H9 (cell line): ENCODE measurements around the gene PPL. TPM values are rescaled to one million over a fixed set of nuclear protein-coding genes. Genes with fewer than 3 reads are reported as not detected.

Experiments used
- DNase-seq: peaks from one replicate; pipeline ENCODE4 v3.0.0-alpha.2; 2017
- H2AFZ ChIP-seq: one replicate; pipeline ENCODE4 v1.6.1; 2013; ENCODE audit warnings: mild to moderate bottlenecking, low read length, control low read depth, moderate library complexity
- H2AK5ac ChIP-seq: 2 replicates; pipeline ENCODE4 v1.6.1; 2013; ENCODE audit warnings: low read length, control low read depth, mixed read lengths; ENCODE audit not compliant: insufficient read length
- H2BK120ac ChIP-seq: one replicate; pipeline ENCODE4 v1.6.1; 2013; ENCODE audit warnings: low read depth, mild to moderate bottlenecking, low read length, control low read depth, inconsistent platforms; ENCODE audit not compliant: poor library complexity, severe bottlenecking
- H2BK12ac ChIP-seq: 2 replicates; pipeline ENCODE4 v1.6.1; 2013; ENCODE audit warnings: low read length, control low read depth, mixed read lengths, low read depth; ENCODE audit not compliant: insufficient read length
- H2BK15ac ChIP-seq: 2 replicates; pipeline ENCODE4 v1.6.1; 2013; ENCODE audit warnings: low read depth, low read length, control low read depth
- H2BK20ac ChIP-seq: one replicate; pipeline ENCODE4 v1.6.1; 2013; ENCODE audit warnings: low read depth, mild to moderate bottlenecking, low read length, control low read depth, inconsistent platforms; ENCODE audit not compliant: poor library complexity, severe bottlenecking
- H2BK5ac ChIP-seq: 2 replicates; pipeline ENCODE4 v1.6.1; 2013; ENCODE audit warnings: low read length, control low read depth, mixed read lengths; ENCODE audit not compliant: insufficient read length
- H3K14ac ChIP-seq: 2 replicates; pipeline ENCODE4 v1.6.1; 2013; ENCODE audit warnings: low read length, control low read depth; ENCODE audit not compliant: insufficient read depth
- H3K18ac ChIP-seq: 2 replicates; pipeline ENCODE4 v1.6.1; 2013; ENCODE audit warnings: low read depth, mild to moderate bottlenecking, mixed read lengths, low read length, control low read depth; ENCODE audit not compliant: insufficient read length
- H3K23ac ChIP-seq: 2 replicates; pipeline ENCODE4 v1.6.1; 2013; ENCODE audit warnings: low read length, control low read depth, mixed read lengths, low read depth; ENCODE audit not compliant: insufficient read length
- H3K23me2 ChIP-seq: 2 replicates; pipeline ENCODE4 v1.6.1; 2013; ENCODE audit warnings: low read depth, mild to moderate bottlenecking, mixed read lengths, low read length, control low read depth; ENCODE audit not compliant: insufficient read length, poor library complexity, severe bottlenecking
- H3K27ac ChIP-seq: 2 replicates; pipeline ENCODE4 v1.5.1; 2013; ENCODE audit warnings: low read length, control low read depth, mixed read lengths, low read depth; ENCODE audit not compliant: insufficient read length
- H3K27me3 ChIP-seq: 2 replicates; pipeline ENCODE4 v1.6.1; 2013; ENCODE audit warnings: low read length, control low read depth, inconsistent platforms; ENCODE audit not compliant: insufficient read depth
- H3K4ac ChIP-seq: 2 replicates; pipeline ENCODE4 v1.6.1; 2013; ENCODE audit warnings: low read depth, mild to moderate bottlenecking, control low read depth, inconsistent platforms, low read length, moderate library complexity
- H3K4me1 ChIP-seq: 2 replicates; pipeline ENCODE4 v1.6.1; 2013; ENCODE audit warnings: low read length, control low read depth, inconsistent platforms; ENCODE audit not compliant: insufficient read depth
- H3K4me2 ChIP-seq: 2 replicates; pipeline ENCODE4 v1.6.1; 2013; ENCODE audit warnings: low read length, control low read depth, mixed read lengths; ENCODE audit not compliant: insufficient read length, insufficient read depth
- H3K56ac ChIP-seq: 2 replicates; pipeline ENCODE4 v1.6.1; 2013; ENCODE audit warnings: low read depth, mild to moderate bottlenecking, mixed read lengths, low read length, control low read depth; ENCODE audit not compliant: insufficient read length
- H3K79me1 ChIP-seq: 2 replicates; pipeline ENCODE4 v1.6.1; 2013; ENCODE audit warnings: low read depth, mild to moderate bottlenecking, moderate library complexity, low read length, control low read depth, inconsistent platforms; ENCODE audit not compliant: insufficient read depth, poor library complexity, severe bottlenecking
- H3K79me2 ChIP-seq: 2 replicates; pipeline ENCODE4 v1.6.1; 2013; ENCODE audit warnings: low read length, control low read depth, inconsistent platforms; ENCODE audit not compliant: insufficient read depth
- H3K9ac ChIP-seq: 2 replicates; pipeline ENCODE4 v1.6.1; 2013; ENCODE audit warnings: low read length, control low read depth, mixed read lengths; ENCODE audit not compliant: insufficient read length; ENCODE audit errors: extremely low read depth
- H3K9me3 ChIP-seq: one replicate; pipeline ENCODE4 v1.6.1; 2013; ENCODE audit warnings: low read depth, low read length, inconsistent platforms; ENCODE audit not compliant: control insufficient read depth
- H3T11ph ChIP-seq: one replicate; pipeline ENCODE4 v1.6.1; 2013; ENCODE audit warnings: mild to moderate bottlenecking, low read length, control low read depth, inconsistent platforms
- H4K20me1 ChIP-seq: one replicate; pipeline ENCODE4 v1.6.1; 2013; ENCODE audit not compliant: control insufficient read depth, insufficient read length, insufficient read depth
- H4K5ac ChIP-seq: 2 replicates; pipeline ENCODE4 v1.6.1; 2013; ENCODE audit warnings: low read depth, mild to moderate bottlenecking, mixed read lengths, low read length, control low read depth; ENCODE audit not compliant: insufficient read length
- H4K8ac ChIP-seq: replicated peaks from 2 replicates; pipeline ENCODE4 v1.6.1; 2013; ENCODE audit warnings: low read length, control low read depth, mixed read lengths, low read depth; ENCODE audit not compliant: insufficient read length
- H4K91ac ChIP-seq: 2 replicates; pipeline ENCODE4 v1.6.1; 2013; ENCODE audit warnings: low read depth, mild to moderate bottlenecking, moderate library complexity, mixed read lengths, low read length, control low read depth; ENCODE audit not compliant: insufficient read length
- H3K27ac Mint-ChIP-seq, 3 experiments: 2 replicates in 2 of 3; 3 replicates in 1 of 3; pipeline ENCODE4 v1.8.0; 2020 to 2021; ENCODE audit warnings: mixed read lengths in 3 of 3, mild to moderate bottlenecking in 1 of 3, moderate library complexity in 1 of 3
- H3K27me3 Mint-ChIP-seq: 2 replicates; pipeline ENCODE4 v1.8.0; 2021; ENCODE audit warnings: low read depth, mild to moderate bottlenecking, moderate library complexity, mixed read lengths
- H3K36me3 Mint-ChIP-seq, 3 experiments: 2 replicates in 2 of 3; 3 replicates in 1 of 3; pipeline ENCODE4 v1.8.0; 2020 to 2021; ENCODE audit warnings: low read depth in 3 of 3, mixed read lengths in 3 of 3; ENCODE audit not compliant: insufficient read depth in 1 of 3
- H3K4me1 Mint-ChIP-seq, 2 experiments: 2 replicates each; pipeline ENCODE4 v1.8.0; 2020; ENCODE audit warnings: mixed read lengths in 2 of 2
- H3K4me3 Mint-ChIP-seq, 2 experiments: 2 replicates in 1 of 2; 3 replicates in 1 of 2; pipeline ENCODE4 v1.8.0; 2020 to 2021; ENCODE audit warnings: mild to moderate bottlenecking in 2 of 2, mixed read lengths in 2 of 2, moderate library complexity in 1 of 2
- H3K9me3 Mint-ChIP-seq, 2 experiments: 2 replicates in 1 of 2; 3 replicates in 1 of 2; pipeline ENCODE4 v1.8.0; 2020; ENCODE audit warnings: mild to moderate bottlenecking in 2 of 2, mixed read lengths in 2 of 2, moderate library complexity in 1 of 2
- WGBS: extraction: QIAGEN DNeasy Blood & Tissue Kit; methylation state at CpG from one replicate; pipeline ENCODE4 v1.1.7; 2013; ENCODE audit warnings: missing lambda C conversion rate, low lambda C conversion rate, mixed read lengths; ENCODE audit not compliant: insufficient read length; ENCODE audit errors: extremely low coverage; 5-methylcytosine and 5-hydroxymethylcytosine counted together
- total RNA-seq: library from RNA; stranded (reverse); gene quantifications from 2 replicates; pipeline ENCODE4 v1.2.1, GENCODE V29; 2021
- TF ChIP-seq, protein P1 (sequence below): fragments of 200-600 bp; sonication (generic); conservative IDR thresholded peaks from 3 replicates; pipeline ENCODE4 v1.8.0; 2021; ENCODE audit warnings: antibody characterized with exemption, mild to moderate bottlenecking

The PPL gene
- total RNA-seq, 1 experiment from 2014 or later: 29.2 TPM

- Histone ChIP-seq H3K4me1 (no peaks in the 10 kb centered on the region; the same call in 1 of the 2 replicates), H4K20me1 (no peaks in the 10 kb centered on the region), H2AK5ac (no peak overlapping the region), H3K23ac (no peak overlapping the region), H2AFZ (no peak overlapping the region), H3K27me3 (no peaks in the 10 kb centered on the region), H4K5ac (no peak overlapping the region), H3K79me2 (no peaks in the 10 kb centered on the region), H3K27ac (no peak overlapping the region), H3K4me2 (no peak overlapping the region), H3K18ac (no peak overlapping the region), H2BK5ac (no peak overlapping the region), H3K9ac (no peak overlapping the region), H4K8ac (no peak overlapping the region), H3K79me1 (no peaks in the 10 kb centered on the region), H2BK120ac (no peak overlapping the region), H2BK12ac (no peak overlapping the region), H3K4ac (no peak overlapping the region), H3K23me2 (no peaks in the 10 kb centered on the region), H4K91ac (no peak overlapping the region), H3K14ac (no peak overlapping the region; the same call in 1 of the 2 replicates), H2BK20ac (no peak overlapping the region), H3K56ac (no peak overlapping the region), H3K9me3 (no peaks in the 10 kb centered on the region), H3T11ph (no peak overlapping the region), H2BK15ac (no peak overlapping the region)
- no peaks in the 10 kb centered on the region for H3K9me3 Mint-ChIP-seq
- no peaks in the 10 kb centered on the region; a peak in 1 of 7 replicates for H3K36me3 Mint-ChIP-seq
- TF ChIP-seq, protein P1, sequence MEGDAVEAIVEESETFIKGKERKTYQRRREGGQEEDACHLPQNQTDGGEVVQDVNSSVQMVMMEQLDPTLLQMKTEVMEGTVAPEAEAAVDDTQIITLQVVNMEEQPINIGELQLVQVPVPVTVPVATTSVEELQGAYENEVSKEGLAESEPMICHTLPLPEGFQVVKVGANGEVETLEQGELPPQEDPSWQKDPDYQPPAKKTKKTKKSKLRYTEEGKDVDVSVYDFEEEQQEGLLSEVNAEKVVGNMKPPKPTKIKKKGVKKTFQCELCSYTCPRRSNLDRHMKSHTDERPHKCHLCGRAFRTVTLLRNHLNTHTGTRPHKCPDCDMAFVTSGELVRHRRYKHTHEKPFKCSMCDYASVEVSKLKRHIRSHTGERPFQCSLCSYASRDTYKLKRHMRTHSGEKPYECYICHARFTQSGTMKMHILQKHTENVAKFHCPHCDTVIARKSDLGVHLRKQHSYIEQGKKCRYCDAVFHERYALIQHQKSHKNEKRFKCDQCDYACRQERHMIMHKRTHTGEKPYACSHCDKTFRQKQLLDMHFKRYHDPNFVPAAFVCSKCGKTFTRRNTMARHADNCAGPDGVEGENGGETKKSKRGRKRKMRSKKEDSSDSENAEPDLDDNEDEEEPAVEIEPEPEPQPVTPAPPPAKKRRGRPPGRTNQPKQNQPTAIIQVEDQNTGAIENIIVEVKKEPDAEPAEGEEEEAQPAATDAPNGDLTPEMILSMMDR: no peak
- no peak overlapping the region for H3K4me3 Mint-ChIP-seq
- no CpG with 5 or more reads among the region's 7 CpGs for WGBS
- peak overlapping the region in 1 of 3 experiments; percentile 57; a peak in 2 of 7 replicates for H3K27ac Mint-ChIP-seq
- peaks cover 13 to 16% of the 10 kb centered on the region in 2 experiments for H3K4me1 Mint-ChIP-seq
- no peak for DNase-seq
- no peaks in the 10 kb centered on the region for H3K27me3 Mint-ChIP-seq
Measured at GRCh38 chr16:4914528-4915225, 22.3 kb downstream of the PPL start.
